GM12874 (cell line): ENCODE measurements around the gene SLC6A12.

Experiments
- CTCF ChIP-seq: IDR thresholded peaks from 2 replicates; pipeline ENCODE4 v1.5.1; 2011; ENCODE audit warnings: low read depth, mild to moderate bottlenecking, control low read depth, low read length, moderate library complexity; ENCODE audit not compliant: insufficient read depth

SLC6A12 gene

GRCh38 chr12:153080-153746 is 60.7 kb downstream of the SLC6A12 start:
- TF ChIP-seq CTCF: peak; percentile 91

GRCh38 chr12:152440-152839 is 61.5 kb downstream of the SLC6A12 start:
- TF ChIP-seq CTCF: no peak

GRCh38 chr12:151579-151978 is 62.4 kb downstream of the SLC6A12 start:
- no peak for TF ChIP-seq CTCF

GRCh38 chr12:148676-149416 is 65.1 kb downstream of the SLC6A12 start:
- no peak for TF ChIP-seq CTCF

- TF ChIP-seq CTCF: no peak
Measured at GRCh38 chr12:147242-147641, 66.7 kb downstream of the SLC6A12 start.

- TF ChIP-seq CTCF: no peak
Measured at GRCh38 chr12:145369-145960, 68.5 kb downstream of the SLC6A12 start.

- no peak for TF ChIP-seq CTCF
Measured at GRCh38 chr12:144650-145284, 69.2 kb downstream of the SLC6A12 start.
